Stimulated activated CD8-positive, alpha-beta memory T cell treated with anti-CD3 and anti-CD28 coated beads, Interleukin-12 subunit alpha, Interleukin-12 subunit beta, amount 100 ng/mL, for 24 hours (primary cell): ENCODE measurements around the gene EGFLAM.

Source experiments
- DNase-seq: peaks from one replicate; pipeline ENCODE4 v3.0.0-alpha.2; 2020; ENCODE audit errors: extremely low read depth

The EGFLAM gene

DNA sequence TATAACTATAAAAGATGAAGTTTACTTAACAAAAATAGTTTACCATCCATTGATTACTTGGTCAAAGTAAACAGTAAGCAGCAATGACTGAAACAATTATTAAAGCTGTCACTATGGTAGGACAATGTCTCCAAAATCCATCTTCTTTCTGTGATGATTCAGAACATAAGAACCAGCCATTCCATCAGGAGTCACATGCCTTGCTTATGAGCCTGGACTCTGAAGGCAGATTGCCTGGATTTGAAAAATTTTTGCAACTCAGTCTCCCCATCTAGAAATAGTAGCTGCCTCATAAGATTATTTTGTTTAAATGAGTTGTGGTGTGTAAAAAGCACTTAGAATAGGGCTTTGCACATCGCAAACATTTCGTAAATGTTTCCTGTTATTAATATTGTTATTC is 161.9 kb downstream of the EGFLAM start:
- DNase-seq, result no peak

DNA sequence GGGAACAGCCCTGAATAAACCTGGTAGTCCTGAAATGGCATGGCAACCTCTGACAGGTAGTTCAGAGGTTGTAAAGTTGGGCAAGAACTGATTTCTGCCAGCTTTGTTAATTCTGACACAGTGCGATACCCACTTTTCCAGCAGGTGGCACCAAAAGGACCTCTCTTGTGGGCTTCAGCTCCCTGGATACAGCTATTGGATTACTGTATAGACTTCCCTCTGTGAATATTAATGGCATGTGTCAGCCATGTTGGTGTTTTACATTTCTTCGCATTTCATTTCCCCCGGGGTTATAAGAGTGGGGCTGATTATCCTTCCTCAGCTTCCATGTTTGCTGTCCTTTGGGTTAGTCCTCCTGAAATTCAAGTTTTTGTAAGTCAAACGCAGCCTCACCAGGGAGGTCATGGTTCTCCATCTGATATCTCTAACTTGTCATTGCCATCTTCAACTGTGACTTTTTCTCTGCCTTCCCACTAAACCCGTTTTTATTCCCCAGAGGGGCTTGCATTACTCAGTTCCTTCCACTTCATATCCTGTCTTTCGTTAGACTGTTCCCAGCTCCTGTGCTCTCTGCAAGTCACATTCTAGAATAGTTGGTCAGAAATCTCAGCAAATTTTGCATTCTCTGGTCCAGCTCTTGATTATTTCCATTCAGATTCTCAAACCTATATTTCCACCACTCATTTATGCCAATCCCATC is 162.5 kb downstream of the EGFLAM start:
- DNase-seq, result no peak

DNA sequence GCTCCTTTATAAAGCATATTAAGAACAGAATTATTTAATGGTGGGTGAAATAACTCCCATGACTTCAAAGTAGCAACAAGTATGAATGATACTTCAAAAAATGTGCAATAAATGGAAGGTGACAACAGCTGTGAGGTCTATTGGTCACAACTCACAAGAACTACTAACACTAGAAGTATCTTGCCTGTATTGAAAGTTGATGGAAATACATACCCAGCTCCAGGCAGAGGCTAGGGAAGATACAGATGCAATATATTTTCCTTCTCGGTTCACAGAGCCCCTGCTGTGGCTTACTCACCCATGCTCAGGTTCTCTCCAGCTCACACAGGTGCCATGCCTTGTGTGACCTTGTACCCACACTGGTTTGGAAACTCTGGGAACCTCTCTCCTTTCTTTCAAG is 164.3 kb downstream of the EGFLAM start:
- no peak for DNase-seq

DNA sequence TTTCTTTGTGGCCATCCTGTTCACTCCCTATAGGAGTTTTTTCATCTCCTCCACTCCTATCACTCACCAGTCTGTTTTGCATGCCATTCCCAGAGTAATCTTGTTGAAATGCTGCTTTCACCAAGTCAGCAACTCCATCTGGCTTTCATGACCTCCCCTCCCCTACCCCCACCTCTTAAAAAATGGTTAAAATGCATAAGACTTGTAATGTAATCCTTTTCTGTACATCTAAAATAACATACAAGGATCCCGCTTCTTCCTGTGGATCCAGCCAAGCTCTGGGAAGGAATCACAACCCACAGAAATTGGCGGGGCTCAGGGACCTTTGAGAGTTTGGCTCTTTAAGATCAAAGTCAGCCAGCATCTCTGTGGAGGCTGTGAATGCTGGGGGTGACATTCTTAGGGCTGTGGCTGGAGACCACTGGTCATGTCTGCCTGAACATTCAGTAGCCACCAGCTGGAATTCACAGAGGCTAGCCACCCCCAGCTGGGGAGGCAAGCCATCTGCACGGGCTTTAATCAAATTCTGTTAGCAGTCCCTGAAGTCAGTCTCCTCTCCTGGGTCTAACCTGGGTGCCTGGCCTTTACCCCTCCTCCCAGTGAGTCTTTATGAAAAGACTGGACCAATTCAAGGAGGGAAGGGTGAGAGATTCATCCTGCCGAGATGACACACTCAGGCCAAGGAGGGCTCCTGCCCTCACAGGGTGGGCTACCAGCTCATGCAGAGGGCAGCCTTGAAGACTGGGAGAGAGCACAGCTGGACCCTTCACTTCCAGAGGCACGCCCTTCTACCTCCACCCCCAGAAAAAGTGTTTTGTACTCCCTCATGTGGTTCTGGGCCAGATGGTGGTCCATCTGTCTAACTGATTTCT is 165.2 kb downstream of the EGFLAM start:
- no peak for DNase-seq

DNA sequence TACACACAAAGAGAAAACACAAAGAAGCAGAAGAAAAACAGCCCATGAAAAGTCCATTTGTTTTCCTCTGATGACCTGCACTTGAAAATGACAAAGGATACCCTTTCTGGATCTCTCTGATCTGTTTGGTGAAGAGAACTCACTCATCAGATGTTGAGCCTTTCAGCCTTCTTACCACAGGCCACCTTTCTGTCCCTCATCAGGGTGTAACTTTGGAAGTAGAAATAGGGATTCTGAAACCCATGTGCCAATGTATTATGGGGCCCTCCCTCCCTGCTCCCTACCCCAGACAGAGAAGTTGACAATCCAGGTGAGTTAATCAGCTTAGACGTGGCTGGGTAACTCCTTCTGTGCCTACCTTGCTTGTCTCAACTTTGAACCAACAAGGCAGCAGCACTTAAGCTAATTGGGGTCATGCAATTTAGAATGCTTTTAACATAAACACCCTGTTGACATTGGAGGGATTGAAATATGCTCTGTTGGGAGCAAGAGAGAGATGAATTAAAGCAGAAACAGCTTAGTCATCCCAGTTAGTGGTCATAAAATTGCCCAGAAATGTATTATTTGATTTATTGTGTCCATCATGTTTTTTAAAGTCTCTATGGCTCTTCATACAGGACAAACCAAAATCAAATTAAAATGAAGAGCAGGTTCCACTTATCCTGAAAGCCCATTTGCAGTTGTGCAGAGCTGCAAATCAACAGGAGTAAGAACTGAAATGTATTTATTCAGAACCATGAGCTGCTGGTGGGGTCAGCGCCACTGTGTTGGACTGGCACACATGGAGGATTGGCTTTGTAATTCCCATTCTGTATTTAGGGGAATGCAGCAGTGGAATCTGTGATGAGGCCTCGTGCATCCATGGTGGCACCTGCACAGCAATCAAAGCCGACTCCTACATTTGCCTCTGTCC is 166.0 kb downstream of the EGFLAM start:
- DNase-seq, result no peak

GRCh38 chr5:38426490-38426889 is 168.1 kb downstream of the EGFLAM start:
- DNase-seq, result no peak

- no peak for DNase-seq
Measured at GRCh38 chr5:38426986-38427950, 168.9 kb downstream of the EGFLAM start.

DNA sequence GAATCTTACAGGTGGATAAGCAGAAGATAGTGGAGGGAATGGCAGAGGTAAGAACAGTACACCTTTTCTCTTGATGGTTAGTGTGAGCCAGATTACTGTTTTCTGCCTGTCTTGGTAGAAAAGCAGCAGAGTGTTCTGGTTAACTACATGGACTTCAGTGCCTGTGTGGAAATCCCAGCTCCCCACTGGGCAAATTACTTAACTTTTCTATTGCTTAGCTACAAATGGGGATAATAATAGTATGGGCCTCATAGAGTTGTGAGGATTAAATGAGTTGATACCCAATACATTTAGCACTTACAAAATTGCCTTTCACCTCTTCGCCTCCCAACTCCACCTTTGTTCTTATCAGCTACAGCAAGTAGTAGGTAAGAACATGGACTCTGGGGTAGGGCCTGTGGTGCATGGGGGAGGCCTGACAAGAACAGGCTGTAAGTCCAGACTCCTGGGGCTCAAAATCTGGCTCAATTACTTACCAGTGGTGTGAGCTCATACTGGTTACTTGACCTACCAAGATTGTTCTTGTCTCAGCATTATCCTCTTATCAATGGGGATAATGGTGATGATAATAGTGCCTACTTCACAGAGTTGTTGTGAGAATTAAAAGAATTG is 173.0 kb downstream of the EGFLAM start:
- no peak for DNase-seq

- DNase-seq, result no peak
Measured at GRCh38 chr5:38433160-38433861, 175.0 kb downstream of the EGFLAM start.

- no peak for DNase-seq
Measured at GRCh38 chr5:38434966-38435705, 176.8 kb downstream of the EGFLAM start.

- no peak for DNase-seq
Measured at GRCh38 chr5:38438757-38439156, 180.4 kb downstream of the EGFLAM start.

- peak; percentile 43 for DNase-seq
Measured at GRCh38 chr5:38441453-38442246, 183.3 kb downstream of the EGFLAM start.

- no peak for DNase-seq
Measured at GRCh38 chr5:38442247-38442573, 183.9 kb downstream of the EGFLAM start.

DNA sequence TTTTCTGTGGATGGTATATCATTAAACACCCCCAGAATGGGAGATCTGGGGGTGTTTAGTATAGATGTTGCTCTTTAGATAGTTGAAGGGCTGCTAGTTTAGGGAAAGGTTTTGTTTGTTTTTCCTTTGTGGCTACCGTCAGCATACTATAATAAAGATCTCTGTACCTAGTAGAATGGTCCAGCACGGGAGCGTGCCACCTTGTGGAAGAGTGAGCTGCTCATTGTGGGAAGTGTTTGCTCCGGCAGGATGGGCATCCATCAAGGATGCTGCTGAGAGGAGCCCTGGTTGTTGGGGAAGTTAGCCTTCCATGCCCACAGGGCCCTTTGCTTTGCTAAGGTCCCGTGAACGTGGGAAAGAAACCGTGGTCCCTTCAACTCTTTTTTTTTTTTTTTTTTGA is 185.0 kb downstream of the EGFLAM start:
- DNase-seq, result no peak

GRCh38 chr5:38445374-38446028 is 187.1 kb downstream of the EGFLAM start:
- DNase-seq, result no peak

DNA sequence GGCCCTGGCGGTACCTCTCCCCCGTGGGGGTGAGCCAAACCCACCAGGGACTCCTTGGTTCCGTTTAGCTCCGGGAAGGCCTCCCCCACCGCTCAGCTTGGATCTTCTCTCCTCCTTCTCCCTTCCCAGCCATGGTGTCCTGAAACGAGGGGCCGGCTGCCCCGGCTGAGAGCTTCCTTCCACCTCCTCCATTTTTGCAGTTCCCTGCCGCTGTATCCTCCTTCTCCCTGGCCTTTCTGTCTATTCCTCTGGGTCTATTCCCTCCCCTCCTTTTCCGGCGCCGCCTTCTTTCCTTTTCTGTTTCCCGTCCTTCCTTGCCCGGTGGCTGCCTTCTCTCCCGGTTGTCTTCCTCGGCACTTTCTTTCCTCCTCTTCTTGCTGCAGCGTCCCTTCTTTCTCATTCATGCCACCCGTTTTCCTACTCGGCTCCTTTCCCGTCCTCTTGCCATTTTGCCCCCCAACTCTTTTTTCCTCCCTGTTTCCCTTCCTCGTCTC is 187.7 kb downstream of the EGFLAM start:
- no peak for DNase-seq

DNA sequence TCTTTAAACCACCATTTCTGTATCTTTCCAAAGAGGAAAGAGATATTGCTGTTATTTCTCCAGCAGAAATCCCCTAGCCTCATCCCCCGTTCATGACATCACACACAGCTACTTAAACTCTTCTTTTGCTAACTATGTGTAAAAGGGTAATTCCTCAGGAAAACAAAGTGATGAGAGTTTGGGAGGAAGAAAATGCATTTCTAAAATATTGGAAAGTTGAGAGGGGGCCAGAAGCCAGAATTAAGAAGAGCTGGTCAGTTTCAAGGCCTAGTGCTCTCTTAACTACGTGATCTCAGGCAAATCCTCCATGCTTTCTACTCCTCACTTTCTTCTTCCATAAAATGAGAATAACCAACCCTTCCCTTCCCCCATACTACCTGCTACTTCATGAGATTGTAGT is 188.7 kb downstream of the EGFLAM start:
- no peak for DNase-seq

GRCh38 chr5:38447786-38448185 is 189.4 kb downstream of the EGFLAM start:
- no peak for DNase-seq
